BE2C (cell line): Measurements from ENCODE around the gene ZNF335.

ENCODE experiments used
- DNase-seq: peaks from one replicate; pipeline ENCODE4 v3.0.0-alpha.2; 2020
- H3K27me3 ChIP-seq: fragments of 250-450 bp; sonication (Bioruptor Pico); 2 replicates; pipeline ENCODE4 v1.5.1; 2020; ENCODE audit warnings: mild to moderate bottlenecking
- H3K36me3 ChIP-seq: fragments of 250-450 bp; sonication (Bioruptor Pico); 2 replicates; pipeline ENCODE4 v1.5.1; 2020; ENCODE audit warnings: mild to moderate bottlenecking
- H3K4me1 ChIP-seq: fragments of 250-450 bp; sonication (Bioruptor Pico); 2 replicates; pipeline ENCODE4 v1.5.1; 2020
- H3K4me3 ChIP-seq: 2 replicates; pipeline ENCODE4 v1.5.1; 2011; ENCODE audit warnings: low read depth, low read length
- H3K9me3 ChIP-seq: fragments of 250-450 bp; sonication (Bioruptor Pico); 2 replicates; pipeline ENCODE4 v1.5.1; 2020
- CTCF ChIP-seq: IDR thresholded peaks from 2 replicates; pipeline ENCODE4 v1.5.1; 2012; ENCODE audit warnings: mild to moderate bottlenecking, low read depth, low read length

The ZNF335 gene

DNA sequence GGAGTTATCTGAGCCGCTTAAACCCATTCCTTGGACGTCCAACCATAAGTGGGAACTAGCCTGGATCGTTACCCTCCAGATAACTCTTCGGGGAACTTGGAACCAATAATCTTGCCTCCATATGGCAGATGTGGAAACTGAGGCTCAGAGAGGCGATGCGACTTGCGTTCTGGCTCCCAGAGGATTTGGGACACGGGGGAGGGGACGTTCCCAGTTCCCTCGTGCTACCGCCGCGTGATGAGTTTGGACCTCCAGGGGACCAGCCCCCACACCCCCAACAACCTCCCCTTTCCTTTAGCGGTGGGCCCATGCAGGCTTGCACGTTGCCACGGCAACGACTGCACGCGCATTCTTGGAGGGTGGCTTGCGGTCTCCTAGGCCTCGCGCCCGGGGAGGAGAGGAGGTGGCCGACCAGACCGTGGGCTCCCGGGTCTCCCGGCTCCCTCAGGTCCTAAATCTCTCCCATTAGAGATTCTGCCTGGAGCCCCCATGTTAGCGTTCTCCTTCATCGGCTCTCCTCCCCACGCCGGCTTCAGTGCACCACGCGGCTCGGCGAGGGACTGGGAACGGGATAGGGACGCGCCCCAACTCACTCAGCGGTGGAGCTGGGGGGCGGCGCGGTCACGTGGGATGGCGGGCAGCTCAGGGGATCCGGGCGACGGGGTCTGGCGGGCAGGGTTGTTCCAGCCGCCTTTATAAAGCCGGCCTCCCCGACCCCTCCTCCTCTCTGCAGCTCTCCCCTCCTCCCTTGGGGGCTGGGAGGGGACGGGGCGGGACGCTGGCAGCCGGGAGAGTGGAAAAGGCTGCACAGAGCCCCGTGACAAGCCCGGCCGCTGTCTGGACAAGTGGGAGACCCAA lies 60.3 kb downstream of the ZNF335 start, which contains the start of gene PLTP:
PLTP (minus strand) TSS at position 670 of the 858 bp plus-strand sequence. CDS start 703 bp downstream, outside the sequence.
- H3K9me3 ChIP-seq = no peaks in the 10 kb centered on the region
- peak within 1 kb of the TSS; percentile 69 for H3K4me3 ChIP-seq
- no peaks in the 10 kb centered on the region for H3K27me3 ChIP-seq
- H3K4me1 ChIP-seq = no peaks in the 10 kb centered on the region
- peak; percentile 87 for DNase-seq
- TF ChIP-seq CTCF = no peak
- peaks cover 10% of the 10 kb centered on the region for H3K36me3 ChIP-seq

DNA sequence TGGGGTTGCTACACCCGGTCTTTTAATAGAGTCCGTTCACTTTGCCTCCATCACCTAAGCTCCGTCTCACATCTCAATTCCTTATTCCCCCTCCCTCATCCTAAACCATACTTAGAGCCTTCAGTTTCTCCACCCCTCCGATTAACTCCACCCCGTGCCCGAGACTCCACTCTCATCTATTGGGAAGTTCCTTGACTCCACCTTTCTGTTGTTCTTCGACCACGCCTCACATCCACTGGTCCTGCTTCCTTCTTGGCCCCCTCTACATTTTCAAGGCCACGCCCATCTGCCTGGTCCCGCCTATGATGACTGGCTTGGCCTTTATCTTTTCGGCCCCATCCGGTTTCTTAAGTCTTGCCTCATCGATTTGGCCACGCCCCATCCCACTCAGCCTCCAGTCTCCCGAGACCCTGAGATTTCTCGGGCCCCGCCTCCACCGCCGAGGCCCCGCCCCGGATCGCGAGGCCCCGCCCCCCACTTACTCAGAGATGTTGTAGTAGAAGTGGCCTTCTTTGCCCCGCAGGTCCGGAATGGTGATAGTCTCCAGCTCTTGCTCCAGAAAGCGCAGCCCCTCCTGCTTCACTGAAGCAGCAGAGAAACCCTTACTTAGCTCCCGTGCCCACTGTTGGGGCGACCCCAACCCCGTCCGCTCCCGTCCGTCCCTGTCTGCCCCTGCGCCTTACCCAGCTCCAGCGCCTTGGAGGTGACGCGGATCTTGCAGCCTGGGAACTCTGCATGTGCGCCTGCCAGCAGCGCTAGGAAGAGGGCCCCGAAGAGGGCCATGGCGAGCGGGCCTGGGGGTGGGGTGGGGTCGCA lies 61.1 kb downstream of the ZNF335 start:
- peak; percentile 99 for DNase-seq
- Histone ChIP-seq H3K4me3 (peak overlapping the region; percentile 69), H3K9me3 (no peaks in the 10 kb centered on the region), H3K27me3 (no peaks in the 10 kb centered on the region), H3K4me1 (no peaks in the 10 kb centered on the region), H3K36me3 (peaks cover 10% of the 10 kb centered on the region)
- no peak for TF ChIP-seq CTCF

- H3K27me3 ChIP-seq = no peaks in the 10 kb centered on the region
- TF ChIP-seq CTCF = no peak
- H3K4me1 ChIP-seq = no peaks in the 10 kb centered on the region
- H3K36me3 ChIP-seq = peaks cover 10% of the 10 kb centered on the region
- no peaks in the 10 kb centered on the region for H3K9me3 ChIP-seq
- DNase-seq = no peak
- H3K4me3 ChIP-seq = peak overlapping the region; percentile 17
These were observed 62.0 kb downstream of the ZNF335 start for GRCh38 chr20:45909817-45910669.

DNA sequence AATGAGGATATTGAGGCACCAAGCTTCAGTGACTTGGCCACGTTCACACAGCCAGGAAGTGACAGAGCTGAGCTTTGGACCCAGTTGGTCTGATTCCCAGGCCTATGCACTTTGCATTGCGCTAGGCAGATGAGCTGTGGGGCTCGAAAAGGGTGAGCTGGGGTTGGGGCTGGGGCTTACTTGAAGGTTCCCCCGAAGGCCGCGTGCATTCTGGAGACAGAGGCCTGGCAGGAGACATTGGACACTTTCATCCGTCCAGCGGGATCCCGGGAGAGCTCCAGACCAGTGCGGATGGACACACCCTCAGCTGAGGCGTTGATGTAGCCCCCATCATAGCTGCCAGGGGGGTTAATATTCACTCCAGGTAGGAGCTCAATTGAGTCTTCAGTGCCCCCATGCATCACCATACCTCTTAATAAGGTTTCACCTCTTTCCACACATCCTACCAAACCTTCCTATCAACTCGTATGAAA lies 62.6 kb downstream of the ZNF335 start:
- Histone ChIP-seq H3K4me1 (no peaks in the 10 kb centered on the region), H3K9me3 (no peaks in the 10 kb centered on the region), H3K4me3 (no peak overlapping the region), H3K36me3 (peaks cover 12% of the 10 kb centered on the region), H3K27me3 (no peaks in the 10 kb centered on the region)
- no peak for DNase-seq
- no peak for TF ChIP-seq CTCF

DNA sequence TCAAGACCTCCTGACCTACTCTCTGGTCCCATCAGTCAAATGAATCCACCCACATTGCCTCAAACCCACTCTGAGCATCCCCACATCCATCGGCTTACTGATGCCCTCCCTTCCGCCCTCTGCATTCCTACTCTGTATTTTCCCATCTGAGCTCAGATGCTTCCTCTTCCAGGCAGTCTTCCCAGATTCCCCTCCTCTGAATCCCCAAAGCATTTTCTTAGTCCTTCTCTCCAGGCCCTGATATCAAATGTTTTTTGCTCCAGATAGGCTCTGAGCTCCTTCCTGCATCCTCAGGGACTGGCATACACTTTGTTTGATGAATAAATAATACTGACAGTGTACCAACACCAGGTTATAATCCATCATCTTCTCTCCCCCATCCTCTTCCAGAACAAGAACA lies 63.9 kb downstream of the ZNF335 start:
- H3K4me1 ChIP-seq = no peaks in the 10 kb centered on the region
- H3K36me3 ChIP-seq = peaks cover 18% of the 10 kb centered on the region
- H3K27me3 ChIP-seq = no peaks in the 10 kb centered on the region
- no peak for TF ChIP-seq CTCF
- H3K4me3 ChIP-seq = no peak overlapping the region
- no peak for DNase-seq
- H3K9me3 ChIP-seq = no peaks in the 10 kb centered on the region
